SK-N-MC (cell line): ENCODE results near the gene MMAB.
A peak's percentile ranks its signal among the peaks of the same experiment; 100 is the strongest.

ENCODE experiments used
- DNase-seq: peaks from one replicate; pipeline ENCODE4 v3.0.0-alpha.2; 2011; ENCODE audit warnings: low read depth, low spot score
- H3K27ac ChIP-seq: fragments of 200-600 bp; sonication (generic); 2 replicates; pipeline ENCODE4 v1.5.1; 2016; ENCODE audit warnings: mixed run types
- H3K36me3 ChIP-seq: fragments of 200-600 bp; sonication (generic); 2 replicates; pipeline ENCODE4 v1.6.1; 2017; ENCODE audit warnings: antibody characterized with exemption, low read length, mixed read lengths; ENCODE audit not compliant: insufficient read depth
- H3K4me3 ChIP-seq: fragments of 200-600 bp; sonication (generic); 2 replicates; pipeline ENCODE4 v1.5.1; 2016
- H3K9ac ChIP-seq: fragments of 200-600 bp; sonication (generic); 2 replicates; pipeline ENCODE4 v1.8.0; 2017; ENCODE audit warnings: mixed run types, mixed read lengths; ENCODE audit not compliant: insufficient read length
- H3K9me3 ChIP-seq: fragments of 200-600 bp; sonication (generic); 2 replicates; pipeline ENCODE4 v1.6.1; 2017; ENCODE audit warnings: low read depth, mild to moderate bottlenecking, antibody characterized with exemption, low read length, moderate library complexity, mixed read lengths
- EZH2 ChIP-seq: fragments of 200-600 bp; sonication (generic); IDR thresholded peaks from one replicate; pipeline ENCODE4 v1.6.1; 2017; ENCODE audit warnings: antibody characterized with exemption
- FOXP2 ChIP-seq: optimal IDR thresholded peaks from 2 replicates; pipeline ENCODE3; 2011; ENCODE audit warnings: mild to moderate bottlenecking, moderate library complexity; ENCODE audit not compliant: insufficient read depth; ENCODE audit errors: extremely low read length, control extremely low read depth
- POLR2AphosphoS5 ChIP-seq: IDR thresholded peaks from 2 replicates; pipeline ENCODE4 v1.6.1; 2012; ENCODE audit warnings: mild to moderate bottlenecking, low read depth, low read length, borderline replicate concordance

Gene MMAB

GRCh38 chr12:109523071-109523470, 50.2 kb downstream of the MMAB start:
- DNase-seq: no peak
- H3K27ac ChIP-seq: no peak overlapping the region

GRCh38 chr12:109521831-109522230, 51.5 kb downstream of the MMAB start:
- Histone ChIP-seq H3K9ac (no peak overlapping the region), H3K27ac (no peak overlapping the region), H3K4me3 (no peak overlapping the region), H3K9me3 (no peaks in the 10 kb centered on the region), H3K36me3 (peaks cover 28% of the 10 kb centered on the region)
- DNase-seq: no peak
- no peak for TF ChIP-seq EZH2
- no peak for TF ChIP-seq FOXP2
- TF ChIP-seq POLR2AphosphoS5: no peak

More at GRCh38 chr12:109523071-109523470, 50.2 kb downstream of the MMAB start:
- Histone ChIP-seq H3K36me3 (peaks cover 18% of the 10 kb centered on the region), H3K9me3 (no peaks in the 10 kb centered on the region), H3K4me3 (no peak overlapping the region), H3K9ac (no peak overlapping the region)
- TF ChIP-seq POLR2AphosphoS5 (no peak), FOXP2 (no peak), EZH2 (no peak)

- no peak for DNase-seq
- Histone ChIP-seq H3K9ac (peak overlapping the region; percentile 42), H3K4me3 (no peak overlapping the region), H3K36me3 (peaks cover 31% of the 10 kb centered on the region), H3K27ac (peak overlapping the region; percentile 65), H3K9me3 (no peaks in the 10 kb centered on the region)
- TF ChIP-seq EZH2: no peak
- TF ChIP-seq POLR2AphosphoS5: no peak
- TF ChIP-seq FOXP2: no peak
These were observed 53.5 kb downstream of the MMAB start for GRCh38 chr12:109519787-109520186.

GRCh38 chr12:109518820-109519665, 54.3 kb downstream of the MMAB start:
- H3K9ac ChIP-seq: peak overlapping the region; percentile 42
- peak; percentile 40 for DNase-seq
- H3K9me3 ChIP-seq: no peaks in the 10 kb centered on the region
- peaks cover 31% of the 10 kb centered on the region for H3K36me3 ChIP-seq
- no peak for TF ChIP-seq EZH2
- TF ChIP-seq POLR2AphosphoS5: no peak
- TF ChIP-seq FOXP2: no peak
- peak overlapping the region; percentile 65 for H3K27ac ChIP-seq
- H3K4me3 ChIP-seq: 0 out of 2 replicates have a peak overlapping the region, but pooled peaks have one; percentile 14

GRCh38 chr12:109517619-109518018, 55.7 kb downstream of the MMAB start:
- Histone ChIP-seq H3K36me3 (peaks cover 31% of the 10 kb centered on the region), H3K9ac (no peak overlapping the region), H3K4me3 (no peak overlapping the region), H3K9me3 (no peaks in the 10 kb centered on the region), H3K27ac (no peak overlapping the region)
- no peak for TF ChIP-seq EZH2
- DNase-seq: no peak

GRCh38 chr12:109513977-109514376, 59.3 kb downstream of the MMAB start:
- Histone ChIP-seq H3K36me3 (peaks cover 35% of the 10 kb centered on the region), H3K4me3 (no peak overlapping the region), H3K27ac (no peak overlapping the region), H3K9ac (no peak overlapping the region), H3K9me3 (no peaks in the 10 kb centered on the region)
- DNase-seq: no peak
- no peak for TF ChIP-seq FOXP2
- no peak for TF ChIP-seq POLR2AphosphoS5
- no peak for TF ChIP-seq EZH2

GRCh38 chr12:109513051-109513450, 60.3 kb downstream of the MMAB start:
- Histone ChIP-seq H3K27ac (peak overlapping the region; percentile 55; the same call in 1 of the 2 replicates), H3K9ac (no peak overlapping the region), H3K36me3 (peaks cover 41% of the 10 kb centered on the region; the same call in 1 of the 2 replicates), H3K4me3 (peak overlapping the region; percentile 31; the same call in 1 of the 2 replicates), H3K9me3 (no peaks in the 10 kb centered on the region)
- TF ChIP-seq POLR2AphosphoS5: no peak
- TF ChIP-seq FOXP2: no peak
- no peak for DNase-seq

GRCh38 chr12:109512608-109513007, 60.7 kb downstream of the MMAB start:
- peaks cover 41% of the 10 kb centered on the region; the same call in 1 of the 2 replicates for H3K36me3 ChIP-seq
- H3K4me3 ChIP-seq: peak overlapping the region; percentile 31; the same call in 1 of the 2 replicates
- TF ChIP-seq POLR2AphosphoS5 (no peak), FOXP2 (no peak)
- no peaks in the 10 kb centered on the region for H3K9me3 ChIP-seq
- DNase-seq: peak; percentile 24
- no peak overlapping the region for H3K9ac ChIP-seq
- peak overlapping the region; percentile 55; the same call in 1 of the 2 replicates for H3K27ac ChIP-seq

- Histone ChIP-seq H3K4me3 (no peak overlapping the region), H3K36me3 (peaks cover 48% of the 10 kb centered on the region), H3K9me3 (no peaks in the 10 kb centered on the region), H3K27ac (no peak overlapping the region), H3K9ac (no peak overlapping the region)
- TF ChIP-seq FOXP2 (no peak), EZH2 (no peak), POLR2AphosphoS5 (no peak)
- DNase-seq: no peak
These were observed 63.1 kb downstream of the MMAB start for GRCh38 chr12:109510196-109510595.
